ENCODE data around the gene TBC1D22B.

DNA sequence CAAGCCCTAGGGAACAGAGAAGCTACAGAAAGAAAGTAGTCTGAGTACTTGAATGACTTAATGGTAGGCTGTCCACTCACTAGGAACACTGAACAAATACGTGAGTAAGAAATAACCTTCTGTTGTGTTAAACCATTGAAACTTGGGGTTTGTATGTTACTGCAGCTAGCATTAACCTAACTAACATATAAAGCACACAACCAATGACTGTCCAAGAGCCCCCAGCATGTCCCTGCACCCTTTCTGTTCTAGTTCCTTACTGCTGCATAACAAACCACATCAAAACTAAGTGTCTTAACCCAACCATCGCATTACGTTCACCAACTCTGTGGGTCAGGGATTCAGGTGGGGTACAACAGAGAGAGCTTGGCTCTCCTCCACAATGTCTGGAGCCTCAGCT is 85.7 kb downstream of the TBC1D22B start:
- TF ChIP-seq CTCF (conservative IDR thresholded peaks at IDR 0.05; ENCODE audit: low read depth in 2 of 2), result no peak
- no peak for TF ChIP-seq EZH2 (IDR thresholded peaks at IDR 0.05; ENCODE audit: low read depth, unreplicated experiment)
- no peak for TF ChIP-seq POLR2AphosphoS5 (IDR thresholded peaks at IDR 0.05; ENCODE audit: low read depth)
- TF ChIP-seq EZH2phosphoT487 (IDR thresholded peaks at IDR 0.05; ENCODE audit: unreplicated experiment), result no peak
- TF ChIP-seq, protein P1, sequence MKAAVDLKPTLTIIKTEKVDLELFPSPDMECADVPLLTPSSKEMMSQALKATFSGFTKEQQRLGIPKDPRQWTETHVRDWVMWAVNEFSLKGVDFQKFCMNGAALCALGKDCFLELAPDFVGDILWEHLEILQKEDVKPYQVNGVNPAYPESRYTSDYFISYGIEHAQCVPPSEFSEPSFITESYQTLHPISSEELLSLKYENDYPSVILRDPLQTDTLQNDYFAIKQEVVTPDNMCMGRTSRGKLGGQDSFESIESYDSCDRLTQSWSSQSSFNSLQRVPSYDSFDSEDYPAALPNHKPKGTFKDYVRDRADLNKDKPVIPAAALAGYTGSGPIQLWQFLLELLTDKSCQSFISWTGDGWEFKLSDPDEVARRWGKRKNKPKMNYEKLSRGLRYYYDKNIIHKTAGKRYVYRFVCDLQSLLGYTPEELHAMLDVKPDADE (IDR thresholded peaks at IDR 0.05), result no peak
- TF ChIP-seq, protein P2, sequence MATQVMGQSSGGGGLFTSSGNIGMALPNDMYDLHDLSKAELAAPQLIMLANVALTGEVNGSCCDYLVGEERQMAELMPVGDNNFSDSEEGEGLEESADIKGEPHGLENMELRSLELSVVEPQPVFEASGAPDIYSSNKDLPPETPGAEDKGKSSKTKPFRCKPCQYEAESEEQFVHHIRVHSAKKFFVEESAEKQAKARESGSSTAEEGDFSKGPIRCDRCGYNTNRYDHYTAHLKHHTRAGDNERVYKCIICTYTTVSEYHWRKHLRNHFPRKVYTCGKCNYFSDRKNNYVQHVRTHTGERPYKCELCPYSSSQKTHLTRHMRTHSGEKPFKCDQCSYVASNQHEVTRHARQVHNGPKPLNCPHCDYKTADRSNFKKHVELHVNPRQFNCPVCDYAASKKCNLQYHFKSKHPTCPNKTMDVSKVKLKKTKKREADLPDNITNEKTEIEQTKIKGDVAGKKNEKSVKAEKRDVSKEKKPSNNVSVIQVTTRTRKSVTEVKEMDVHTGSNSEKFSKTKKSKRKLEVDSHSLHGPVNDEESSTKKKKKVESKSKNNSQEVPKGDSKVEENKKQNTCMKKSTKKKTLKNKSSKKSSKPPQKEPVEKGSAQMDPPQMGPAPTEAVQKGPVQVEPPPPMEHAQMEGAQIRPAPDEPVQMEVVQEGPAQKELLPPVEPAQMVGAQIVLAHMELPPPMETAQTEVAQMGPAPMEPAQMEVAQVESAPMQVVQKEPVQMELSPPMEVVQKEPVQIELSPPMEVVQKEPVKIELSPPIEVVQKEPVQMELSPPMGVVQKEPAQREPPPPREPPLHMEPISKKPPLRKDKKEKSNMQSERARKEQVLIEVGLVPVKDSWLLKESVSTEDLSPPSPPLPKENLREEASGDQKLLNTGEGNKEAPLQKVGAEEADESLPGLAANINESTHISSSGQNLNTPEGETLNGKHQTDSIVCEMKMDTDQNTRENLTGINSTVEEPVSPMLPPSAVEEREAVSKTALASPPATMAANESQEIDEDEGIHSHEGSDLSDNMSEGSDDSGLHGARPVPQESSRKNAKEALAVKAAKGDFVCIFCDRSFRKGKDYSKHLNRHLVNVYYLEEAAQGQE (IDR thresholded peaks at IDR 0.05; ENCODE audit: unreplicated experiment), result no peak
